Ovary (tissue), 3 donors: ENCODE data around the gene CROCC2.

Experiments used
- EP300 ChIP-seq: sonication (generic); formaldehyde crosslinking; IDR thresholded peaks from one replicate; pipeline ENCODE4 v1.6.1; 2017; ENCODE audit warnings: antibody characterized with exemption
- POLR2A ChIP-seq: fragments of 450-650 bp; IDR thresholded peaks from one replicate; pipeline ENCODE4 v1.6.1; 2017; ENCODE audit warnings: antibody characterized with exemption, mild to moderate bottlenecking, moderate library complexity
- TF ChIP-seq, protein P1 (sequence below), 3 donors: fragments of 450-650 bp in 2 of 3; fragments of 200-600 bp in 1 of 3; IDR thresholded peaks; one replicate each; pipeline versions ENCODE4 v1.5.1 to v1.8.0; 2016 to 2022; ENCODE audit warnings: antibody characterized with exemption in 3 of 3, mild to moderate bottlenecking in 1 of 3
- donor health status: DM: no; HTN: no; CAD: no.

GRCh38 chr2:240983361-240983995 lies 77.3 kb downstream of the CROCC2 start:
- TF ChIP-seq, protein P1, sequence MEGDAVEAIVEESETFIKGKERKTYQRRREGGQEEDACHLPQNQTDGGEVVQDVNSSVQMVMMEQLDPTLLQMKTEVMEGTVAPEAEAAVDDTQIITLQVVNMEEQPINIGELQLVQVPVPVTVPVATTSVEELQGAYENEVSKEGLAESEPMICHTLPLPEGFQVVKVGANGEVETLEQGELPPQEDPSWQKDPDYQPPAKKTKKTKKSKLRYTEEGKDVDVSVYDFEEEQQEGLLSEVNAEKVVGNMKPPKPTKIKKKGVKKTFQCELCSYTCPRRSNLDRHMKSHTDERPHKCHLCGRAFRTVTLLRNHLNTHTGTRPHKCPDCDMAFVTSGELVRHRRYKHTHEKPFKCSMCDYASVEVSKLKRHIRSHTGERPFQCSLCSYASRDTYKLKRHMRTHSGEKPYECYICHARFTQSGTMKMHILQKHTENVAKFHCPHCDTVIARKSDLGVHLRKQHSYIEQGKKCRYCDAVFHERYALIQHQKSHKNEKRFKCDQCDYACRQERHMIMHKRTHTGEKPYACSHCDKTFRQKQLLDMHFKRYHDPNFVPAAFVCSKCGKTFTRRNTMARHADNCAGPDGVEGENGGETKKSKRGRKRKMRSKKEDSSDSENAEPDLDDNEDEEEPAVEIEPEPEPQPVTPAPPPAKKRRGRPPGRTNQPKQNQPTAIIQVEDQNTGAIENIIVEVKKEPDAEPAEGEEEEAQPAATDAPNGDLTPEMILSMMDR (IDR thresholded peaks at IDR 0.05), result peak in 2 of 3 donors; percentile 55 to 57
- no peak for TF ChIP-seq POLR2A
- TF ChIP-seq EP300, result no peak
